GM18511 (cell line): ENCODE measurements around the gene OR4M1.
"Not testable (repeated sequence)": the region's sequence is repeated elsewhere in the genome, so short reads cannot be mapped to it uniquely, and the experiment has no call there.

Experiments used
- ATAC-seq: cut with Tn5 transposase; IDR thresholded peaks from one replicate; pipeline ENCODE4 v1.9.1; 2021; ENCODE audit warnings: mild to moderate bottlenecking, moderate library complexity; ENCODE audit not compliant: unreplicated experiment

Gene OR4M1

GRCh38 chr14:19773204-19773603 is at the start of gene OR4M1:
OR4M1 (plus strand) TSS chr14:19773504; CDS start chr14:19780323, 6,819 bp downstream.
- ATAC-seq: not testable (repeated sequence)

GRCh38 chr14:19729359-19729758 is 43.9 kb upstream of the OR4M1 start:
- no peak for ATAC-seq

GRCh38 chr14:19729763-19730162 is 43.5 kb upstream of the OR4M1 start:
- ATAC-seq: no peak

- not testable (repeated sequence) for ATAC-seq
These were observed 39.4 kb upstream of the OR4M1 start for GRCh38 chr14:19733893-19734292.

- no peak for ATAC-seq
These were observed 30.0 kb upstream of the OR4M1 start, which contains the start of gene OR4Q3 for GRCh38 chr14:19743256-19743655. OR4Q3 (plus strand) TSS chr14:19743571.

GRCh38 chr14:19752316-19752715 is 21.0 kb upstream of the OR4M1 start:
- ATAC-seq: not testable (repeated sequence)

- no peak for ATAC-seq
These were observed 19.1 kb upstream of the OR4M1 start for GRCh38 chr14:19754172-19754571.

- ATAC-seq: not testable (repeated sequence)
These were observed 1.8 kb upstream of the OR4M1 start for GRCh38 chr14:19771491-19771890.

GRCh38 chr14:19771895-19772430 is 1.3 kb upstream of the OR4M1 start:
- ATAC-seq: peak; percentile 61

GRCh38 chr14:19772454-19772853 is 850 bp upstream of the OR4M1 start:
- ATAC-seq: peak; percentile 74

- no peak for ATAC-seq
These were observed 2.3 kb downstream of the OR4M1 start for GRCh38 chr14:19775587-19775986.

GRCh38 chr14:19785848-19786247 is 12.5 kb downstream of the OR4M1 start:
- not testable (repeated sequence) for ATAC-seq

- not testable (repeated sequence) for ATAC-seq
These were observed 14.0 kb downstream of the OR4M1 start for GRCh38 chr14:19787318-19787717.

GRCh38 chr14:19788150-19788549 is 14.8 kb downstream of the OR4M1 start:
- not testable (repeated sequence) for ATAC-seq

GRCh38 chr14:19796520-19797108 is 23.3 kb downstream of the OR4M1 start:
- ATAC-seq: not testable (repeated sequence)

GRCh38 chr14:19799880-19800279 is 26.6 kb downstream of the OR4M1 start:
- no peak for ATAC-seq

GRCh38 chr14:19800282-19801117 is 27.2 kb downstream of the OR4M1 start:
- no peak for ATAC-seq

GRCh38 chr14:19801118-19801464 is 27.8 kb downstream of the OR4M1 start:
- no peak for ATAC-seq

GRCh38 chr14:19803470-19803869 is 30.2 kb downstream of the OR4M1 start, which contains the start of gene OR4N2:
OR4N2 (plus strand) TSS chr14:19803770; CDS start chr14:19827449, 23,679 bp downstream.
- ATAC-seq: not testable (repeated sequence)

GRCh38 chr14:19813171-19813920 is 40.0 kb downstream of the OR4M1 start:
- not testable (repeated sequence) for ATAC-seq

GRCh38 chr14:19819879-19820278 is 46.6 kb downstream of the OR4M1 start:
- ATAC-seq: not testable (repeated sequence)
